Mucosa of descending colon (tissue), 3 donors: ENCODE data around the gene SEMA6A. TPM values are rescaled to one million over a fixed set of nuclear protein-coding genes. Genes with fewer than 3 reads are reported as not detected.

Experiments used
- ATAC-seq: fragments of 200-7000 bp; cut with Tn5 transposase; one replicate; pipeline ENCODE4 v1.9.1; 2020; ENCODE audit warnings: mild to moderate bottlenecking, moderate library complexity
- DNase-seq, 3 donors: peaks; one replicate each; pipeline ENCODE4 v3.0.0-alpha.2; 2020
- H3K36me3 ChIP-seq: fragments of 200-600 bp; one replicate; pipeline ENCODE4 v1.8.0; 2021; ENCODE audit warnings: low read depth, mild to moderate bottlenecking
- H3K4me1 ChIP-seq: fragments of 200-600 bp; one replicate; pipeline ENCODE4 v1.8.0; 2021; ENCODE audit warnings: low read depth, mild to moderate bottlenecking
- H3K4me3 ChIP-seq: fragments of 200-600 bp; one replicate; pipeline ENCODE4 v1.8.0; 2021; ENCODE audit warnings: mild to moderate bottlenecking
- H3K9me3 ChIP-seq: fragments of 200-600 bp; one replicate; pipeline ENCODE4 v1.8.0; 2021; ENCODE audit warnings: mild to moderate bottlenecking
- CTCF ChIP-seq: fragments of 200-600 bp; IDR thresholded peaks from one replicate; pipeline ENCODE4 v1.8.0; 2022; ENCODE audit warnings: antibody characterized with exemption, mild to moderate bottlenecking
- intact Hi-C, 2 donors: fragments of 100-400 bp; cut with DNase I in 1 of 2; cut with micrococcal nuclease in 1 of 2; formaldehyde crosslinking; loops; one replicate each; pipeline versions ENCODE4 v1.11.0 to v1.11.1; 2022; cut with DNase I, micrococcal nuclease
- total RNA-seq, 3 donors: library from RNA; stranded (reverse); fragmentation: NEBNext Ultra II Directional in 2 of 3; extraction: Animal tissue kit (Norgen Biotek cat#: 25700) in 2 of 3; gene quantifications; one replicate each; pipeline versions ENCODE4 v1.2.1 to v1.2.4, GENCODE V29; 2021 to 2023
- donor health status: DM: no; HTN: no; CAD: no; lungs with moderate emphysema.
- donor health status: DM: no; HTN: no; CAD: no.
- donor health status: DM: no; HTN: yes; CAD: no.

SEMA6A gene
- total RNA-seq, 3 donors from 2014 or later, result 90.0 to 137 (median 106) TPM

GRCh38 chr5:116598911-116599310 is 24.3 kb upstream of the SEMA6A start:
- TF ChIP-seq CTCF, result no peak
- DNase-seq (no peak), ATAC-seq (no peak)
- Histone ChIP-seq H3K9me3 (no peaks in the 10 kb centered on the region), H3K36me3 (no peaks in the 10 kb centered on the region), H3K4me3 (no peak overlapping the region), H3K4me1 (no peaks in the 10 kb centered on the region)
- intact Hi-C loops, result no loop called here

DNA sequence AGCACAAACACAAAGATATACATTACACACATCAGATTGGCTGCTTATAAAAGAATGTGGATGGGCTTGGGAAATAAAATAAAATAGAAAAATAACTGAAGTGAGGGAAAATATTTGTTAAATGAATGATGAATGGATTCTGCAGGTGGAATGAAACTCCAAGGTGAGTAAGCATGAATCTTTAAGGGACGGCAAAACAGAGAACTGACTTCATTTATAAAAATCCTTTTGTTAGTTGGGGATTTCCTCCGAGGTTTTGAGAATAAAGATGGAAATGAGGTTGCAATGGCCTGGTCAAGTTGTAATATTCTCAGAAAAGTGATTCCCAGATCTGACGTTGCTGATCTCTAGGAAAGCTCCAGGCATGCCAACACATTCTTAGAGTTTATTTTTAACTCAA is 20.9 kb upstream of the SEMA6A start:
- no peak for DNase-seq
- intact Hi-C loops, result no loop called here
- Histone ChIP-seq H3K4me3 (no peak overlapping the region), H3K4me1 (no peaks in the 10 kb centered on the region), H3K36me3 (no peaks in the 10 kb centered on the region), H3K9me3 (no peaks in the 10 kb centered on the region)
- no peak for ATAC-seq
- no peak for TF ChIP-seq CTCF

DNA sequence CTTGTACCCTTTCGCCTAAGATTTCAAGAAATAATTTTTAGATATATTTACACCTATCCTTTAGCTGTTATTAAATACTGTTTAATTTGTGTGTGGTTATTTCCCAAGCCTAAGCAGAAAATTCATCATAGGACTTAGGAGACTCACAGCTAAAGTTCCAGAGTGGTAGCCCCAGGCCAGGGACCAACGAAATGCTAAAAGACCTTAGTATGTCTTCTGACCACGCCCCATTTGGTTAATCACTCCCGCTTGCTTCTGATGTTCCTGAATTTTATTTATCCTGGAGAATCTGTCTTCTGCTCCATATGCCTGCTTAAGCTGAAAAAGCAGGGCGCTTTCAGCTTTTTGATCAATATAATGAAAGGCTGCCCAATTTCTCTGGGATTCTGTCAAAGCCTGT is 18.7 kb upstream of the SEMA6A start:
- TF ChIP-seq CTCF, result no peak

GRCh38 chr5:116585227-116585626 is 10.6 kb upstream of the SEMA6A start:
- Histone ChIP-seq H3K4me3 (no peak overlapping the region), H3K9me3 (no peaks in the 10 kb centered on the region), H3K36me3 (no peaks in the 10 kb centered on the region), H3K4me1 (no peaks in the 10 kb centered on the region)
- intact Hi-C loops, result no loop called here
- no peak for DNase-seq
- TF ChIP-seq CTCF, result no peak
- ATAC-seq, result no peak

More for the DNA sequence above, 18.7 kb upstream of the SEMA6A start:
- Histone ChIP-seq H3K9me3 (no peaks in the 10 kb centered on the region), H3K36me3 (no peaks in the 10 kb centered on the region), H3K4me3 (no peak overlapping the region), H3K4me1 (no peaks in the 10 kb centered on the region)
- DNase-seq, result no peak
- no peak for ATAC-seq
- intact Hi-C loops, result no loop called here

- DNase-seq (no peak), ATAC-seq (no peak)
- TF ChIP-seq CTCF, result no peak
- H3K36me3 ChIP-seq, result no peaks in the 10 kb centered on the region
- no peaks in the 10 kb centered on the region for H3K4me1 ChIP-seq
- intact Hi-C loops, result no loop called here
- no peak overlapping the region for H3K4me3 ChIP-seq
- no peaks in the 10 kb centered on the region for H3K9me3 ChIP-seq
These were observed 9.2 kb upstream of the SEMA6A start for GRCh38 chr5:116583862-116584222.

DNA sequence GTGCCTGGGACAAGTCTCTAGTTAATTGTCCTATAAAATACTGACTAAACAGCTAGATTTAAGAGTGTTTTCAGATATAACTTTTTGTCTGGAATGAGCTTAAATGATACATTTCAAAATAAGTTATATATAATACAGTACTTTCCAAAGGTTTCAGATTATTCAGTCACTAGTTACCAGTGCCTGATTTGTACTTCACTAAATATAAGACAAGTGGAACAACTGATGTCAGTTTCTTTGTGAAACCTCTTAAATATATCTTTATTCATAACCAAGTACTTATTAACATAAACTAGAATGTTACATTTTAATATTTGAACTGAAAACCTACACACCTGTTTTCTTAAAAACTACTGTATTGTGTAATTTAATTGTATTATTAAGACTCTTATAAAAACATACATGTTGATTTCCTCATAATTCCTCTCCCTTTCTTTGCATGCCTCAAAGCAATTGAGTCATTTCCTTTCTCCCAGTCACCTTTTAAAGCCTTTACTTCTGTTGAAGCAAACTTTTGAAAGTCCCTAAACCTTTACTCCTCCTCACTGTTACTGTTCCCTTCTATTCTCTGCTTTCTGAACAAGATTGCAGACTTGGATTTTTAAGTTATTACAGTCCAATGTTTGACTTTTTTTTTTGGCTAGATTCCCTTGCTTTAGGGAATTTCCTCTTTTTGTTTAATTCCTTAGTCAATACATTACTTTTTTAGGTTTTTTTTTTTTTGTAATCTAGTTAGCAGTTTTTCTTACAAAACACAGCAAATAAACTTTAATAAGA is 8.7 kb upstream of the SEMA6A start:
- intact Hi-C loops, result no loop called here
- no peaks in the 10 kb centered on the region for H3K9me3 ChIP-seq
- ATAC-seq, result no peak
- no peaks in the 10 kb centered on the region for H3K36me3 ChIP-seq
- DNase-seq, result no peak
- no peaks in the 10 kb centered on the region for H3K4me1 ChIP-seq
- H3K4me3 ChIP-seq, result no peak overlapping the region
- no peak for TF ChIP-seq CTCF
